Measurements from ENCODE around the gene CHIC2.

GRCh38 chr4:53986062-53986461, 78.3 kb downstream of the CHIC2 start:
- TF ChIP-seq CTCF (IDR thresholded peaks at IDR 0.05; ENCODE audit: low read length), result no peak
- TF ChIP-seq EZH2phosphoT487 (IDR thresholded peaks at IDR 0.05; ENCODE audit: low read length), result no peak
- TF ChIP-seq EZH2 (optimal IDR thresholded peaks at IDR 0.05; ENCODE audit: low read depth, low read length), result no peak

Data from MM.1S (cell line).